Measurements from ENCODE around the gene RNGTT.
"Not testable (repeated sequence)": the region's sequence is repeated elsewhere in the genome, so short reads cannot be mapped to it uniquely, and the experiment has no call there.

Gene RNGTT

DNA sequence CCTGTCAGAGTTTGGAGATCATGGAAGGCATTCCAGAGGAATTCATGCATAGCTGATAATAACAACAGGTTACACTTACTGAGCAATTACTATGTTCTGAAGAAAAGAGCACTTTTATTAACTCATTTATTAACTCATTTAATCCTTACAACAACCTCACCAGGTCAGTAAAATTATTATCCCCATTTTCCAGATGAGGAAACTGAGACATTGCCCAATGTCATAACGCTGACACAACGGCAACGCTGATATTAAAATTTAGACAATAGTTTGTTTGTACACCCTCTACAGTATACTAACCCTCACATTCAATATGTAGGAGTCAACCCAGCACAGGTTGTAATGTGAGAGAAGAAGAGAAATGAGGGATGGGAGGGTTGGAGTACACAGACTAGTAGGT is 105.0 kb downstream of the RNGTT start:
- no peak for DNase-seq

DNA sequence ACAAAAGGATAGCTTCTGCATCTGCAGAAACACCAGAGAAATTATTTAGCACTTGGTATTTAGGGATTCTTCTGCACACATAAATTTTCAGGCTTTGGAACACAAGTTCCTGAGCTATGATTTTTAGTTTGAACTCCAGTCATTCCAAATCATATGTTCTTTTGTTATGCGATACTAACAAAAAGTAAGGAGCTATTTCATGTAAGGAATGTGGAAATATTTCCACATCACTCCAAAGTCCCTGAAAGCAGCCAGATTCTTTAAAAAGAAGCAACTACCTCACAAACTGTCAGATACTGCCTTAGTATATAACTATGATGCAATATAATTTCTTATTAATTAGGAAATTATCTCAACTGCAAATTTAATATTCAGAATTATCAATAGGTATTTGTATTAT is 106.9 kb downstream of the RNGTT start:
- no peak for DNase-seq

DNA sequence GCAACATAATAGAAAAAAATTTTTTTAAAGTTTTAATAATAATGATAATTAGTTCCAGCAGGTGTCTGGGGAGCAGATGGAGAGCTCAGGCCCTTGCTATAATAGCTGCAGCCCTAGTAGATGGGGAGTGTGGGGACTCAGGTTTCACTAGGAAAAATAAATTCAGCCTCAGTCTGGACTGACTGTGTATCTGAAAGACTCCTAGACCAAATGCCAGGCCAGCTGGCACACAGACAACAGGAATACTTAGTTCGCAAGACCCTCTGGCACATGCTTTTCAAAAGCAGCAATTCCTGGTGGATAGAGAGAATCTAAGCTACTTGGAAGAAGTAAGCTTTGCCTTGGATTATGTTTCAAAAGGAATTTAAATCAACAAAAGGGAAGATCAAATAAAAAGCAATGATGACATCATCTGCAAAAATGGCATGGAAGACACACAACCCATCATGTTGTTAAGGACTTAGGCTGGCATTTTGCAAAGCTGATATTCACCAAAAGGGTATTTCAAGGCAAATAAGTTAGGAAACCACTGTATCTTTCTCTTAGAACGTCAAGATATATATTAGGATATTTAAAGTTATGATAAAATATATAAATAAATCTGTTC is 107.8 kb downstream of the RNGTT start:
- no peak for DNase-seq

DNA sequence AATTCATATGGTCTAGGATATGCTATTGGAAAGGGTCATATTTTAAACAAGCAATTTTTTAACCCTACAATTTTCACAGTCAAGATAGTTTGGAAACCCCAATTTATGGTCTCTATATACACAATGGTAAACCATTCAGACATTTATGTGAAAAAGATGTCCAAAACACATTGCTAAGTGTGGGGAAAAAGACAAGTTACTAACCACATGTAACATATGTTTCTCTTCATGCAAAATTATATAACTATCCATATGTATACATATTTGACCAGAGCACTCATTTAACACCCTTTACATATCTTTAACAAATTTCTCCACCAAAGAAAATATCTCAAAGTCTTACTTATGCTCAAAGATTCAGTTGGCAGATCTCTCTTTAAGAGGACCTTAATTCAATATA is 110.6 kb downstream of the RNGTT start:
- DNase-seq, result no peak

DNA sequence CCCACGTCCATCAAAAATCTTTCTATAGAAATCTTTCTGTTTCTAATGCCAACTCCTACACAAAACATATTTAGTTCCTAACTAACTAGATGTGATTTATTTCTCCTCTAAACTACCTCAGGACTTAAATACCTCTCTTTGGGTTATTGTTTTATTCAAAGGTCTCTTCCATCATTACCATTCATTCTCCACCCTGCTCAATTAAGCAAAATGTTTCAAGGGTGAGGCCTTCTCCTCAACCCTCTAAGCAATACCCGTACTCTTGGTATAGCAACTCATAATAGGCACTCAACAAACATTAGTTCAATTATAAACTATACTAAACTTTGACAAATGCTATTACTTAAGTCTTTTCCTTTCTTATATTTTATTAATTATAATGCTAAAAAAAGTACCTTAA is 111.4 kb downstream of the RNGTT start:
- DNase-seq, result no peak

DNA sequence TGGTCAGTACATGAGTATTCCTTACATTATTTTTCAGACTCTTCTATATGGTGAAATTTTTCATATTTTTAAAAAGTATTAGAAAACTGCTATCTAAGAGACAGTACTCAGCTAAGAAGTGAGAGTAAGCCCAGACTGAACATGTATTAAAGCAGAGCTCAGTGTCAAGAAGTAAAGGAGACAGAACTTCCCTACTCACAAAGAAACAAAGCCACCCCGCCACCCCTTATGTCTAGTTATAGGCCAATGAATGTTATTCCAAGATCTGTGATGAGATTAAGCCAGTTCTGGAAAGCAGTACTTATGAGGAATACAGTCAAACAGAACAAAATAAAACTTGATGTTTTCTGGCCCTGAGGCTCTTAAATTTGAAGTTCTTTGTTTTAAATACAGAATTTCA is 114.5 kb downstream of the RNGTT start:
- no peak for DNase-seq

DNA sequence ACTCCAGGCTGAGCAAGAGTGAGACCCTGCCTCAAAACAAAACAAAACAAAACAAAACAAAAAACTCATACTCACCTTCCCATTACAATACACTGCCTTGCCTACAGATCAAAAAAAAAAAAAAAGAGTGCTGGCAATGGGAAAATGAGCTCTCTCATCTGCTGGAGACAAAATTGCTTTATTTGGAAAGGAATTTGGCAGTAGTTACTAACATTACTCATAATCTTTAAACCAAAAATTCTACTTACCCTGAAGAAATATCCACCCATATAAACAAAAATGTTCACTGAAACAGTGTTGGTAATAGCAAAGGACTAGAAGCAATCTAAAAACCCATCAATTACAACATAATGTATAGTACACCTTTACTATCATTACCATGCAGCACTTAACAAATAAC is 120.4 kb downstream of the RNGTT start:
- DNase-seq, result peak; percentile 68

DNA sequence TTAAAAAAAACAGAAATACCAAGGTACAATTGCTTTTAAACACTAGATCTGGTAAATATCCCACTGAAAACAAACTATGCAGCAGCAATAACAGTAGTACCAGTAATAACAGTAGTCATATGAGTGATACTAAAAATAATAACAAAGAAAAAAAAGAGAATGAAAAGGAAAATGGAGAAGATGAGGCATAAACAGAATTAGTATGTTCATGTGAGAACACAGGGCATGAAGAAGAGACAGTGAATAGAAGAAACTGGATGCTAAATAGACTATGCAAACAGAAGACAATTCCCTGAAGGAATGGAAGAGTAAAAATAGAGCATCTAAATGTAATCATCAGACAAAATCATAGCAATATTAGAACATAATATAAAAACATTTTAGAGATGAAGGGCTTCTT is 121.1 kb downstream of the RNGTT start:
- DNase-seq, result no peak

DNA sequence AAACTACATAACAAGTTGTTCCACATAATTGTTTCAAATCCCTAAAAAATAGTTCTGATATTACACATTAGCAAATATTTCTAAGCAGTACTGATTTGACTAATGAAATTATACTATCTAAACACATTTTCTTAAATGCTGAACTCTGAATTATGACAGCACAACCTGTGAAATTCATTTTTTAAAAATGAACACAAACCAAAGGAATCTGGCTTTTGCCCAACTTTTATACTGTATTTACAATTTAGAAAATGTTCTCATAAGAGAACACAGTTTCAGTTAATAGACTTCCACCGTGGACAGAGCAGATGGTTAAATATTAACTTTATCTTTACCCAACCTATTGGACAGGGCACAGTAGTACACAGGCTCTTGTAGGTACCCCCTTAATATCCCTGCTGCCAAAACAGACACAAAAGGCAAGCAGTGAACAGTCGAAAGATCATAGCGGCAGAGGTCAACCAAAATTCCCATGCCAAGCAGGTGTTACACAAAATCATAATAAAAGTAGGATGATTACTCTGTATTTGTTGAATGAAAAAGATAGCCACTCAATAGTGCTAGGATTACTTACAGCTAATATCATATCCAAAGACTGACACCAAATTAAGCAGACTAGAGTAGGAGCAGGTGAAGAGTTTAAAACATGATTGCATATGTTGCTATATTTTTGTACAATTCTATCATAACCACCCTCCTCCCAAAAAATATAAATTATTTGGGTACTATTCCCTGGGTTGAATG is 122.5 kb downstream of the RNGTT start:
- peak; percentile 6 for DNase-seq

DNA sequence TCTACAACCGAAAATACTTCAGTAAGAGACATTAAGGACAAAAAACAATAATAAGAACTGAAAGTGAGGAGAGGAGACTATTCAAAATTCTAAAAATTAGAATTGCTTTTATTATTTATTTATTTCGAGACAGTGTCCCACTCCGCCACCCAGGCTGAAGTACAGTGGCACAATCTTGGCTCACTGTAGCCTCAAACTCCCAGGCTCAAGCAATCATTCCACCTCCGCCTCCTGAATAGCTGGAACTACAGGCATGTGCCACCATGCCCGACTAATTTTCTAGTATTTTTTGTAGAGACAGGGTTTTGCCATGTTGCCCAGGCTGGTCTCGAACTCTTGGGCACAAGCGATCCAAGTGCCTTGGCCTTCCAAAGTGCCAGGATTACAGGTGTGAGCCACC is 123.1 kb downstream of the RNGTT start:
- DNase-seq, result no peak

DNA sequence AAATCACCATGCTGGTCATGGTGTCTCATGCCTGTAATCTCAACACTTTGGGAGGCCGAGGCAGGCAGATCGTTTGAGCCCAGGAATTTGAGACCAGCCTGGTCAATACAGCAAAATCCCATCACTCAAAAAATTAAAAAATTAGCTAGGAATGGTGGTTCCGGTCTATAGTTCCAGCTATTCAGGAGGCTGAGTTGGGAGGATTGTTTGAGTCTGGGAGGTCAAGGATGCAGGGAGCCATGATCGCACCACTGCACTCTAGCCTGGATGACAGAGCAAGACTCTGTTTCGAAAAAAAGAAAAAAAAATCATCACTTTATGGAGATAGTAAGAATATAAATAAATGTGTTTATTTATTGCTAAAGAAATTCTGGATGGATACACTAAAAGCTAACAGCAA is 124.1 kb downstream of the RNGTT start:
- no peak for DNase-seq

DNA sequence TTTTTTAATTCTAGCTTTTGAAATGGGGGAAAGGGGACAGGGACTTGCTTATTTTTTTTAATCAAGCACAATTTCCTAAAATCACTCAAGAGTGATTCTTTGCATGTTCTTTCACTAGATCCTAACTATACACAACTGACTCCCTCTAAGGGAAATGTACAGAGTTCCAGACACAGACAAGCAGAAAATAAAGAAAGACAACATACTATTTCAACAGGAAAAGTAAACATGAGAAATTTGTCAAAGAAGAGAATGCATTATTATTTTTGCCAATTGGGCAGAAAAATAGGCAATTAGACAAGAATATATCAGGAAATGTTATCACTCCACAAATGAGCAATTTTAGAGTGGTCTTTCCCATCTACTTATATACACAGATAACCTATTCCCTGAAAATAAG is 128.2 kb downstream of the RNGTT start:
- no peak for DNase-seq

DNA sequence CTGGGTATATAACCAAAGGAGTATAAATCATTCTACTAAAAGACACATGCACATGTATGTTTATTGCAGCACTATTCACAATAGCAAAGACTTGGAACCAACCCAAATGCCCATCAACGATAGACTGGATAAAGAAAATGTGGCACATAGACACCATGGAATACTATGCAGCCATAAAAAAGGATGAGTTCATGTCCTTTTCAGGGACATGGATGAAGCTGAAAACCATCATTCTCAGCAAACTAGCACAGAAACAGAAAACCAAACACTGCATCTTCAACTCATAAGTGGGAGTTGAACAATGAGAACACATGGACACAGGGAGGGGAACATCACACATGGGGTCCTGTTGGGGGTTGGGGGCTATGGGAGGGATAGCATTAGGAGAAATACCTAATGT is 130.3 kb downstream of the RNGTT start:
- DNase-seq, result not testable (repeated sequence)

DNA sequence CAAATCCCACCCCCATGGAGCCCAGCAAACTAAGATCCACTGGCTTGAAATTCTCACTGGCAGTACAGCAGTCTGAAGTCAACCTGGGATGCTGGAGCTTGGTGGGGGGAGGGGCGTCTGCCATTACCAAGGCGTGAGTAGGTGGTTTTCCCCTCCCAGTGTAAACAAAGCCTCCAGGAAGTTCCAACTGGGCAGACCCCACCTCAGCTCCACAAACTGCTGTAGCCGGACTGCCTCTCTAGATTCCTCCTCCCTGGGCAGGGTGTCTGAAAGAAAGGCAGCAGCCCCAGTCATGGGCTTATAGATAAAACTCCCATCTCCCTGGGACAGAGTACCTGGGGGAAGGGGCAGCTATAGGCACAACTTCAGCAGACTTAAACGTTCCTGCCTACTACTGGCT is 135.8 kb downstream of the RNGTT start:
- DNase-seq, result not testable (repeated sequence)

DNA sequence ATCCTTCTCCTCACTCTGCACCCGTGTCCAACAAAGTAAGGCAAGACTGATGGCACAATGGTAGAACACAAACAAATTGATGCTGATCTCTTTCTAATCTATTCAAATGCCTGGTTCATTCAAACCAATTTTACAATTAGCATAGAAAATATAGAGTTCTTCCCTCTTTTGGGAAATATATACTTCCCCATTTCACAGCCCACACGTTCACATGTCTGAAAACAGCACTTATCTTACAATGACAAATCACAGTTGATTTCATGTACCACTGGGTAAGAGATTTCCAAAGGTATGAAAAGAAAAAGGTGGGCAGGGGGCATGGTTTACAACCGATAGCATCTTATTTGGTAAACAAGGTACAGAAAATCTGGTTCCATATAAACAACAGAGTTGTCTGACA is 137.6 kb downstream of the RNGTT start:
- no peak for DNase-seq

DNA sequence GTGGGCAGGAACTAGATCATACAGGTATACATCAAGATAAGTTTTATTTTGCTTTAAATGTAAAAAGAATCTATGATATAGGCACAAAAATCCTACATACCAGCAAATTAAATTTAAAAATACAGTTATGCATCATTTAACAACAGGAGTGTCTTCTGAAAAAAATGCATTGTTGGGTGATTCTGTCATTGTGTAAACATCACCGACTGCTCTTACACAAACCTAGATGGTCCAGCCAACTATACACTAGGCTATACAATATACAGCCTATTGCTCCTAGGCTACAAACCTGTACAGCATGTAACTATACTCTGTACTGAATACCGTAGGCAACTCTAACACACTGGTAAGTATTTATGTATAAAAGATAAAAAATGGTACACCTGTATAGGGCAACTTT is 139.4 kb downstream of the RNGTT start:
- DNase-seq, result peak; percentile 66

DNA sequence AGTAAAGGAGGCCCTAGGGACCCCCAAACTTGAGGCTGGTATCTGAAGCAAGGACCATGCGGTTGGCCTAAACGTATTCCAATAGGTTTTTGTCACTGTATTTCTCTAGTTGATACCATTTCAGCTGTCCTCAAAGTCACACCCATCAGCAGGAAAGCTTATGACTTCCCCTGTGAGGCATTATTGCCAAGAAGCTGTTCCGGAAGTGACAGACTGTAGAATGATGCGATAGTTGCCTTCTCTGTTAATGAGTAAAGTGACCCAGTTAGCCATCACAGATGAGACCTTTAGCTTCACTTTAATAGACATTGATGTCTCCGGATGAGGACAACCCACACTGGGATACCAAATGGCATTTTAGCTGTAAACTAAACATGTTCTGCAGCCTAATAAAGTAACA is 147.9 kb downstream of the RNGTT start:
- no peak for DNase-seq

DNA sequence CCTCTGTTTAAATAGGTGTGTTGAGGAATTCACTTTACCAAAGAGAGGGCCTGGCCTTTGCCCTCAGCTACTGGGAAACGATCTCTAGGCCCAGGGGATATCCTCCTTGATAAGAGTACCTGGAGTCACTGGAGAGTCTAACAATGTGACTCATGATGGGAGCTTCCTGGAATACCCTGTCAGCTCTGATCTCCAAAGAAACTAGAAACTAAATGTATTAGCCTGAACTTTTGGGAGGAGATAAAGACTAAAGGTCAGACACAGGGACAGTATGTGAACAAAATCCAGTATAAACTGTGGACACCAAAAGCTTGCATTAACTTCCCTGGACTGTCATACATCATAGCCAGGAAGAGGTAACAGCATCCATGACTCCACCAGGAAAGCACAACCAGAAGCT is 148.5 kb downstream of the RNGTT start:
- DNase-seq, result no peak

DNA sequence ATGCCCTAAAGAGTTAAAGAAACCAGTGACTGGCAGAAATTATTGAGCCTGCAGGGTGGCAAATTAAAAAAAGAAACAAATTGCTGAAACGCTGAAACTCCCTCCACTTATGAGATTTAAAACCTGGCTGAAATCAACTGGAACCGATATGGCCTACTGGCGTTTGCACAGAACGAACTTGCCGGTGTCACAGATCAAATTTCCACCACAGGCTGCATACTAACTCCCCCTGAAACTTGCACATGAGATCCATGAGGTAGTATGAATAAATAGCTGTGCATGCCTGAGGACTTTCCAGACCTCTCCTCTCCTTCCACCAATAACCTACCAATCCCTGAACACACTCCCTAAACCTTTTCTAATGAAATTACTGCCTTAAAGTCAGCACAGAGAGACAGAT is 150.4 kb downstream of the RNGTT start:
- DNase-seq, result no peak

DNA sequence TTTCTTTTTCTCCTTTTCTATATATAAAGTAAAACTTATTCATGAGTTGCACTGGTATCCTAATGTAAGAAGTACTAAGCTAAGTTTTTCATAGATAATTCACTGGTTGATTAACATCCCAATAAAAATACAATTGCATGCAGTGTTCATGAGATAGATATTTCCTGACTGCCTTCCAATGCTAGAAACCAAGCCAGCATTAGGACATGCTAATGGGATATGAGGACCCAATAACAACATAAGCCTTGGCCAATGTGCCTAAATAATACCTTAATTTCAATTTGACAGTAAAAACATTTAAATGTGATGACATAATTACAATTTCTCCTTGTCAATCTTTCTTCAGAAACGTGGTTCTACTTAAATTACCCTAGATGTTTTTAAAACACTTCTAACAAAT is 152.7 kb downstream of the RNGTT start:
- no peak for DNase-seq

DNA sequence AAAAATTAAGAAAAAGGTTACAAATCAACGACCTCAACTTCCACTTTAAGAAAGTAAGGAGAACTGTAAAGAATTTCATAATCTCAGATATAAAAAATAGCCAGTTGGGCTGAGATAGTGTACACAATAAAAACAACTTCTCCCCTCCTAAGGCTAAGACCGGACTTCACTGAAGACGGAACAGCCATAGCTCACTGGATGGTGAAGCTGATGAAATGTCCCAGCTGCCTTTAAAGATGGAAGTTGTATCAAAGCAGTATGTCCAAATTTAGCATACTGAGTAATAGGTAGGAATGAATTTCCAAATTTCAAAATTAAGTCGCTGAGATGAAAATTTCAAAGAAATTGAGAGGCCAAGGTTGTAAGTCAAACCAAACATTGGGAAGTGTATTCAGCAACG is 153.3 kb downstream of the RNGTT start:
- no peak for DNase-seq

DNA sequence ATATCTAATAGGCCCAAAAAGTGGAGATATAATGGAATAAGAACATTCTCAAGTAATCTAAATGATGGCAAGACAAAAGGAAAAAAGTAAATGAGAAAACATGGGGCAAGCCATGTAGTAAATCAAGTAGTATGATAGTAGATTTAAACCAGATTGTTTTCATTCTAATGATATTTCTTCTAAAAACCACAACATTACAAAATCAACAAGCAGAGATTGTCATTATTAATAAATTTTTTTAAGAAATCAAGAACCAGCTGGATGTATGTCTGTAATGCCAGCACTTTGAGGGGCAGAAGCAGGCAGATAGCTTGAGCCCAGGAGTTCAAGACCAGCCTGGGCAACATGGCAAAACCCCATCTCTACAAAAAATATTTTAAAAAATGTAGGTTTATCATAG is 155.0 kb downstream of the RNGTT start:
- DNase-seq, result no peak

DNA sequence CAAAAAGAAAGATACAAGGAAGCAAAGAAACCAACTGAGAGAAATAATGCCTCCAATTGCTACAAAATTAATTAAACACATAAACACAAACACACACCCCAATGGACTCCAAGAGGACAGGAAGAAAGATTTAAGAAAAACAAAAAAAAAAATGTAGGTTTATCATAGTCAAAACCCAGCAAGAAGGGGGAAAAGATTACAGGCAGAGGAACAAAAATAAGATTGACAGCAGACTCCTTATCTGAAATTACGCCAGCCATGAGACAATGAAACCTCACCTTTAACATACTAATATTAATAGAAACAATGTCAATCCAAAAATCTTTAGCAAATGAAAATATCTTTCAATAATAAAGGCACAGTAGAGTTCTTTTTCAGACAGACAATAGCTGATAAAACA is 155.8 kb downstream of the RNGTT start:
- DNase-seq, result no peak

DNA sequence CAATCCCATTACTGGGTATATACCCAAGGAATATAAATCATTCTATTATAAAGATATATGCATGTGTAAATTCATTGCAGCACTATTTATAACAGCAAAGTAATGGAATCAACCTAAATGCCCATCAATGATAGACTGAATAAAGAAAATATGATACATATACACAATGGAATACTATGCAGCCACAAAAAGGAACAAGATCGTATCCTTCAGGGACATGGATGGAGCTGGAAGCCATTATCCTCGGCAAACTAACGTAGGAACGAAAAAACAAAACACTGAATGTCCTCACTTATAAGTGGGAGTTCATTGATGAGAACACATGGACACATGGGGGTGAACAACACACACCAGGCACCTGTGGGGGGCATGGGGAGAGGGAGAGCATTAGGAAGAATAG is 156.7 kb downstream of the RNGTT start:
- DNase-seq, result no peak

DNA sequence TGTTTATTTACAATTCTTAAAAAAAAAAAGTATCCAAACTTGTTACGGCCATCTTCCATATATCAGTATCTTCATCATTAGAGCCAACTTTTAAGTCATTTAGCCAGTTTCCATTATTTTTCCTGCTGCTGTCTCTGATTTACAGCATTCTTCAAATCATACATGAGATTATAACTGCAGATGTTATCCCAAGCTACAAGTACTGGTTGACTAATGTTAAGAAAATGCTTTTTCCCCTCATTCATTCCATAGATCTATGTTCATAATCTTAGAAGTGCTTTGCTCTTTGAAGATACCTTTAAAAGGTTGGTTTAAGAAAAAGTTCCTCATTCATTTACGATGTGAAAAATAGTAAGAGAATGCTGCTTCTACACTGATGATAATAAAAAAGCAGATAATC is 158.7 kb downstream of the RNGTT start:
- peak; percentile 61 for DNase-seq

All from EL (cell line).